ENCODE data around the gene ESRRA. TPM values are rescaled to one million over a fixed set of nuclear protein-coding genes. Genes with fewer than 3 reads are reported as not detected.

The ESRRA gene
- total and polyA plus RNA-seq, 2 of the 8 experiments (the other 6 are each of a cell fraction or from before 2014, with no cell fraction given) = 18.2 to 37.0 TPM

GRCh38 chr11:64331569-64332371 is 26.4 kb downstream of the ESRRA start:
- H3K79me2 ChIP-seq (ENCODE audit: control insufficient read depth in 1 of 2, insufficient read depth in 2 of 2, low read length in 2 of 2) = no peaks in the 10 kb centered on the region
- no peaks in the 10 kb centered on the region for H3K9me3 ChIP-seq (ENCODE audit: insufficient read depth in 2 of 2, low read depth in 1 of 2, low read length in 1 of 2)
- H3K23ac ChIP-seq (ENCODE audit: insufficient read length) = no peak overlapping the region
- CTCF ChIA-PET (ENCODE audit: partially characterized antibody) = interaction anchor here (0.6 to 37.6 kb wide), 15 partner anchors 9 to 688 kb away, joined by 3 to 614 read pairs (median 3); partner anchors contain the start of genes CATSPERZ, CCDC88B, ESRRA and PRDX5
- H3K14ac ChIP-seq (ENCODE audit: insufficient read length) = no peak overlapping the region
- peak overlapping the region; percentile 94 for H2BK12ac ChIP-seq (ENCODE audit: low read depth, low read length)
- H4K5ac ChIP-seq (ENCODE audit: insufficient read length, low read depth, low read length) = peak overlapping the region; percentile 53
- no peaks in the 10 kb centered on the region for H3K27me3 ChIP-seq (replicated peaks in 1 of 4; ENCODE audit: control insufficient read depth in 3 of 4, extremely low read depth in 1 of 4, insufficient read depth in 3 of 4, low read length in 3 of 4)
- POLR2A ChIA-PET (ENCODE audit: partially characterized antibody) = interaction anchor here (0.6 to 7.3 kb wide), 15 partner anchors 9 to 149 kb away, joined by 3 to 61 read pairs (median 3); partner anchors contain the start of genes CCDC88B, ESRRA, PRDX5 and STIP1
- no peaks in the 10 kb centered on the region for H3K79me1 ChIP-seq (ENCODE audit: low read depth, low read length)
- H4K91ac ChIP-seq (replicated peaks; ENCODE audit: insufficient read length, low read length) = peak overlapping the region; percentile 93
- H3K56ac ChIP-seq (replicated peaks; ENCODE audit: insufficient read length, low read depth, low read length) = no peak overlapping the region
- H3K36me3 ChIP-seq (ENCODE audit: control insufficient read depth in 2 of 4, insufficient read depth in 4 of 4, low read length in 3 of 4) = no peaks in the 10 kb centered on the region
- no peak overlapping the region for H3K27ac ChIP-seq (ENCODE audit: low read depth, low read length)
- TF ChIP-seq RAD21 (IDR thresholded peaks at IDR 0.05 in 1 of 2, conservative IDR thresholded peaks at IDR 0.05 in 1 of 2; ENCODE audit: low read depth in 2 of 2, low read length in 2 of 2) (peak; percentile 33 to 55; a peak in 2 of 4 replicates), KDM1A (IDR thresholded peaks at IDR 0.05; ENCODE audit: borderline replicate concordance, low read length) (no peak), CTCF (IDR thresholded peaks at IDR 0.05; ENCODE audit: control extremely low read depth in 1 of 3, insufficient read depth in 1 of 3, low read depth in 1 of 3, low read length in 3 of 3) (peak; percentile 47 to 74 (median 71)), ATF2 (IDR thresholded peaks at IDR 0.05; ENCODE audit: low read length) (no peak), MAX (IDR thresholded peaks at IDR 0.05) (no peak)
- peak overlapping the region; percentile 82 for H2AK5ac ChIP-seq (ENCODE audit: low read depth, low read length)
- peak overlapping the region; percentile 9 for H2BK15ac ChIP-seq (ENCODE audit: low read length)
- FAIRE-seq (no peak), DNase-seq (ENCODE audit: low read depth in 1 of 2, low spot score in 2 of 2) (peak in 1 of 2 experiments; percentile 76)
- H2BK20ac ChIP-seq (ENCODE audit: low read length) = peak overlapping the region; percentile 19; the same call in 1 of the 2 replicates
- peaks cover 0 to 2% of the 10 kb centered on the region in 2 experiments for H4K20me1 ChIP-seq (replicated peaks in 1 of 2; ENCODE audit: control insufficient read depth in 1 of 2, insufficient read depth in 2 of 2, low read length in 2 of 2)
- no peak overlapping the region for H2BK120ac ChIP-seq (replicated peaks; ENCODE audit: low read depth, low read length)
- H3K23me2 ChIP-seq (ENCODE audit: low read depth, low read length) = peaks cover 2% of the 10 kb centered on the region; the same call in 1 of the 2 replicates
- no peak overlapping the region for H4K8ac ChIP-seq (ENCODE audit: extremely low read depth, insufficient read depth, low read length)
- H3K4me1 ChIP-seq (replicated peaks in 1 of 4; ENCODE audit: control insufficient read depth in 3 of 4, insufficient read depth in 4 of 4, low read length in 3 of 4) = peaks cover 0 to 9% (median 4%) of the 10 kb centered on the region in 4 experiments; a peak in 6 of 7 replicates
- H2AFZ ChIP-seq (ENCODE audit: low read length) = peak overlapping the region; percentile 56; the same call in 1 of the 2 replicates
- no peak overlapping the region; a peak in 1 of 7 replicates for H3K9ac ChIP-seq (replicated peaks in 1 of 4; ENCODE audit: extremely low read depth in 1 of 4, low read depth in 3 of 4, low read length in 3 of 4)
- peak overlapping the region; percentile 36 for H3K4ac ChIP-seq (replicated peaks; ENCODE audit: insufficient read length, low read depth, low read length)
- 75 to 100% methylated on average over 1 to 20 of the region's 20 CpGs for WGBS, 2 experiments (ENCODE audit: extremely low coverage in 1 of 2, insufficient coverage in 1 of 2, insufficient read length in 1 of 2, insufficient replicate concordance in 2 of 2, low coverage in 1 of 2, low lambda C conversion rate in 2 of 2, missing lambda C conversion rate in 1 of 2)
- no peak overlapping the region for H3K4me2 ChIP-seq (ENCODE audit: insufficient read depth in 1 of 2, low read depth in 2 of 2, low read length in 2 of 2)
- H3K4me3 ChIP-seq (ENCODE audit: extremely low read depth in 1 of 4, insufficient read depth in 2 of 4, low read depth in 3 of 4, low read length in 4 of 4) = no peak overlapping the region
- H3K18ac ChIP-seq (ENCODE audit: extremely low read depth, low read length) = peak overlapping the region; percentile 93
- peak overlapping the region; percentile 12; the same call in 1 of the 2 replicates for H2BK5ac ChIP-seq (ENCODE audit: low read depth, low read length)
